NCI-H2029 treated with DMSO at 0.1 percent for 48 hours (cell line): ENCODE measurements around the gene CYSRT1.

Experiments
- DNase-seq: peaks from one replicate; lab custom pipeline; 2025; lab: John Stamatoyannopoulos, UW

Gene CYSRT1, protein sequence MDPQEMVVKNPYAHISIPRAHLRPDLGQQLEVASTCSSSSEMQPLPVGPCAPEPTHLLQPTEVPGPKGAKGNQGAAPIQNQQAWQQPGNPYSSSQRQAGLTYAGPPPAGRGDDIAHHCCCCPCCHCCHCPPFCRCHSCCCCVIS

GRCh38 chr9:137224830-137225694 is at the start of gene CYSRT1:
Gene CYSRT1 (plus strand): TSS chr9:137225174. CDS start chr9:137225622, 448 bp downstream.
- DNase-seq: no peak

GRCh38 chr9:137175345-137175961 is 49.5 kb upstream of the CYSRT1 start:
- DNase-seq: no peak

DNA sequence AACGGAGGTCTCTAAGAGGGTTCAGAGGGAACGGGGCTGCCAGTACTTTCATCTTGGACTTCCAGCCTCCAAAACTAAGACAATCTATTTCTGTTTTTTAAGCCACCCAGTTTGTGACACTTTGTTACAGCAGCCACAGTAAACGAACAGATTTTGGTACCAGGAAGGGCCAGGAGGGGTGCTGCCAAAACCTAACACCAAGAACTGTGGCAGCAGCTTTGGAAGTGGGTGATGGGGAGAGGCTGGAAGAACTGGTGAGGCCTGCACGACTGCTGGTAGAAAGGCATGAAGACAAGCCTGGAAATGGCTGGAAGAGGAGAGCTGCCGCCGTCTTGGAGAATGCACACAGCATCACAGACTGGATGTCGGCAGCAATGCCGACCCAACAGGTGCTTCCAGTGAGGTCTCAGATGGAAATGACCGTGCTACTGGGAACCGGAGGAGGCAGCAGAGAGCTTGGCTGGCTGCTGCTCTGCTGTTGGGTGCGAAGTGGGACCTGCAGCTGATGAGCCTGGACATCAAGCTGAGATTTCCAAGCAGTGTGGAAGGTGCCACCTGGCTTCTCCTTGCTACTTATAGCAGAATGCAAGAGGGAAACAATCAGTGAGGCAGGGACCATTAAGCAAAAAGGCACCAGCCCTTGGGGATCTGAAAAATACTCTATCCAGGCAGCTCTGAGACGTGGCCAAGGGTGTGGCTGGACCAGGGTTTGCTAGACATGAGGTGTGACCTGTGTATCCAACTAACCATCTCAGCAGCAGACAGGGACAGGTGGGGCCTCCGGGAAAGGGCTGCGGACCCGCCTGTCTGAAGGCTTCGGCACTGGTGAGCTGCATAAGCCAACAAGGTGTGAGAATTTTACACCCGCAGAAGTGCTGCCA is 48.4 kb upstream of the CYSRT1 start:
- no peak for DNase-seq

GRCh38 chr9:137178201-137178938 is 46.6 kb upstream of the CYSRT1 start:
- no peak for DNase-seq

DNA sequence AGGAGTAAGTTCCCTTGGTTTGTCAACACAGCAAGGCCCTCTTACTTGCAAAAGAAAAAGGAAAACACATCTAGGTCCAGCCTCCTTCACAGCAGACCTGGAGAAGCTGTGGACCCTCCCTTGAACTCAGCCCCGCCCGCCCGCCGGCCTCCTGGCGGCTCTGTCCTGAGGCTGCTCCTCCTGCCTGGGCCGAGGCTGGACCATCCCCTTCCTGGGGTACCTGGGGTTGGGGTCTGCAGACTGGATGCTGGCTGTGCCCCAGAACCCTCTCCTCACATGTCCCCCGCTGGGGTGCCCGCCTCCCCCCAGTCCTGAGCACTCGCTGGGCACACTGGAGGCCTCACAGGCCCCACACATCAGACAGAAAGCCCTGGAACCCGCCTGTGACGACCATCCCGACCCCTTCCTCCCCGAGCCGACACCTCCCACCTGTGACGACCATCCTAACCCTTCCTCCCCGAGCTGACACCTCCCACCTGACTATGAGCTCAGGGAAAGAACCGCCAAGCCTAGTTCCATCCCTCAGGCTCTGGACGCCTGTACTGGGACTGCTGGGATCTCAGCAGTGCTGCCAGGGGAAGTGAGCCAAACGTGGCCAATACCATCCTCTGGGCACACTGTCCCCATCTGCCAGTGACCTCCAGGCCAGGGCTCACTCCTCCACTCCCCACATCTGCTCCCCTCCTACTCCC is 45.9 kb upstream of the CYSRT1 start:
- no peak for DNase-seq

- no peak for DNase-seq
Measured at GRCh38 chr9:137179761-137180160, 45.2 kb upstream of the CYSRT1 start.

GRCh38 chr9:137180491-137180890 is 44.5 kb upstream of the CYSRT1 start:
- no peak for DNase-seq

- no peak for DNase-seq
Measured at GRCh38 chr9:137181680-137182079, 43.3 kb upstream of the CYSRT1 start.

DNA sequence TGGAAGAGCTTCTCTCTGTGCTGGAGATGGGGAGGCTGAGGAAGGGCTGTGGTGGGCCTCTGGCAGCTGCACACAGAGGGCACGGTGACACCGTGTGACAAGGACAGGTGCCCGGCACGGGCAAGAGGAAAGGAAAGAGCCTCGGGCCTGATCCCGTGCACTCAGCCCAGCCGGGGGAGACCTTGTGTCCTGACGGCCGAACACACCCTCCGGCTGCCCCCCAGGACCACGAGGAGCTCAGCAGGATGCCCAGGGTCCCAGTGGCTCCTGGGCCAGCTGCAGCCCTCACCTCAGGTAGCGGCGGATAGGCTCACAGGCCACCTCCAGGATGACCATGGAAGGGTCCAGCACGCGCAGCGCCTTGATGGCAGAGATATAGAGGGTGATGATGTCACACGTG is 42.1 kb upstream of the CYSRT1 start:
- DNase-seq: no peak

GRCh38 chr9:137183980-137184595 is 40.9 kb upstream of the CYSRT1 start:
- no peak for DNase-seq

DNA sequence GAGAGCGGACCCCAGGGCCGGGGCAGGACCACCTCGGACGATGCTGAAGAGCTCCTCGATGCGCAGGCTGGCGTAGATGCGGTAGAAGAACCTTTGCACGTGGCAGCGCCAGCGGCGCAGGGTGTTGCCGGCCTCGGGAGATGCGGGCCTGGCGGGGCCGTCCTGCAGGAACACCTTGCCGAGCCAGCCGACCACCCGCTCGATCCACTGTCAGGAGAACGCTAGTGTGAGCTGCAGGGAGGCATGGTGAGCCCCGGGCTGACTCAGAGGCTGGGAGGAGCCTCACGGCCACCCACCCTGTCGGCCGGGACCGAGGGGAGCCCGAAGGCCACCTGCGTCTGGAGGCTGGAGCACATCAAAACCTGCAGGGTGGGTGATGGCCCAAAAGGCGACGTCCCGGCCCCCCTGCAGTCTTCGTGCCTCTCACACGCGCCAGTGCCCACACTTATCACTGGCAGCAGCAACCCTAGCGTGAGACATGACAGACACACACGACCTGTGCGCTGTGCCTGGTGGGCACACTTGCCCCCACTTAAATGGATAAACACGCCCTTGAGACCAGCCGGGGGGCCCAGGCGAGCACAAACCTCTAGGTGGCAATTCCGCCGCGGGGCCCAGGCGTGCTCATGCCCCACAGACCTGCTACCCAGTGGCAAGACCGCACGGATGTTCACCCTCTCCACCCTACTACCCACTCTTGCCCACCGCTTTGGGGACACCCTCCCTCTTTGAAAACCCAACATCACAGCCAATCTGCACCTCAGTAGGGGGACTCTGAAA is 39.9 kb upstream of the CYSRT1 start:
- DNase-seq: no peak

- DNase-seq: no peak
Measured at GRCh38 chr9:137185921-137186320, 39.1 kb upstream of the CYSRT1 start.

DNA sequence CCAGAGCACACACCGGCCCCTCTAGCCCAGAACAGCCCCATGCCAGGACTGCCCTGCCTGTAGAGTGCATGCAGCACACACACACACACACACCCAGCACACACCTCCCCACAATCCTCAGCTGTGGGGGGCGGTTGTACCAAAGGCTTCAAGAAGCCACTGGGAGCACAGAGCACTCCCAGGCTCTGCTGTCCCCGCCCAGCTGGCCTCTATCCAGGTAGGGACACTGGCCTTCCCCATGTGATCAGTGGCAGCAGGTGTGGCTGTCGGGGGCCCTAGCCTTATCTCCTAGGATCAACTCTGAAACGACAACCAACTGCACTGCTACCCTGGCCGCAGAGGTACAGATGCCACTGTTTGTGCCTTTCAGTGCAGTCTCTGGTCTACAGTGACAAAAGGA is 38.6 kb upstream of the CYSRT1 start:
- DNase-seq: no peak

DNA sequence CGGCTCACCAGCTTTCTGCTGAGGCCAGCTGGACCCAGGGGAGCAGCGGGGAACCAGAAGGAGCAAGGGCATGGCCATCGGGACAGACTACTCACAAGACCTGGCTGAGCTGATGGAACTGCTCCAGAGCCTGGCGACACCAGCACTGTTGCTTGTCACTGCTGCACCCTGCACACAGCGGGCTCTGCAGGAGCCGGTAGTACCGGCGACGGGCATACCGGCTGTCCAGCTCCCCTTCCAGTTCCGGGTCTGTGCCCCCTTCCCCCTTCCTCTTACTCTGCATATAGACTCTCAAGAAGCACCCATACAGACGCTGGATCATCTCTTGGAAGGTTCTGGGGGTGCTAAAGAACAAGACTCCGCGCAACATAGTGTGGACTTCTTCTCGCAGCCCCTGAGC is 37.6 kb upstream of the CYSRT1 start:
- DNase-seq: no peak

DNA sequence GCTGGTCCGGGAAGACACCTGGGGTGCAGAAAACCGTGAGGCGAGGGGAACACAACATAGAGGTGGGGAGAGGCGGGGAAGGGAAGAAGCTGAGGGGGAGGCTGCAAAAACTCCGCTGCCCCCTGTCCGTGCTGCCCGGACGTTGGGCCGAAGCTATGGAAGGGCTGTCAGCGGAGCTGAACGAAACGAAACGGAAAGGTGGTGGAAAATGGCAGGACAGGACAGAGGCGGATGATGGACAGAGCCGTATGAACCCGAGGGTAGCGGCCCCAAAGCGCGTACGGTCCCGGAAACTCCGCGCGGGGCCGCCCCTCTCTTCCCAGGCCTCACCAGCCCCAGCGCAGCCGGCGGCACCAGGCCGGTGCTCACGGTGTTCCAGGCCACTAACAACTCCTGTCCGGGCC is 36.9 kb upstream of the CYSRT1 start:
- no peak for DNase-seq

- DNase-seq: peak; percentile 46
Measured at GRCh38 chr9:137188490-137189296, 36.3 kb upstream of the CYSRT1 start, which contains the start of the genes ANAPC2 and SSNA1. Gene ANAPC2 (minus strand): TSS chr9:137188560. CDS start chr9:137188532, 28 bp downstream. Gene SSNA1 (plus strand): TSS chr9:137188676. CDS start chr9:137188727, 51 bp downstream.

DNA sequence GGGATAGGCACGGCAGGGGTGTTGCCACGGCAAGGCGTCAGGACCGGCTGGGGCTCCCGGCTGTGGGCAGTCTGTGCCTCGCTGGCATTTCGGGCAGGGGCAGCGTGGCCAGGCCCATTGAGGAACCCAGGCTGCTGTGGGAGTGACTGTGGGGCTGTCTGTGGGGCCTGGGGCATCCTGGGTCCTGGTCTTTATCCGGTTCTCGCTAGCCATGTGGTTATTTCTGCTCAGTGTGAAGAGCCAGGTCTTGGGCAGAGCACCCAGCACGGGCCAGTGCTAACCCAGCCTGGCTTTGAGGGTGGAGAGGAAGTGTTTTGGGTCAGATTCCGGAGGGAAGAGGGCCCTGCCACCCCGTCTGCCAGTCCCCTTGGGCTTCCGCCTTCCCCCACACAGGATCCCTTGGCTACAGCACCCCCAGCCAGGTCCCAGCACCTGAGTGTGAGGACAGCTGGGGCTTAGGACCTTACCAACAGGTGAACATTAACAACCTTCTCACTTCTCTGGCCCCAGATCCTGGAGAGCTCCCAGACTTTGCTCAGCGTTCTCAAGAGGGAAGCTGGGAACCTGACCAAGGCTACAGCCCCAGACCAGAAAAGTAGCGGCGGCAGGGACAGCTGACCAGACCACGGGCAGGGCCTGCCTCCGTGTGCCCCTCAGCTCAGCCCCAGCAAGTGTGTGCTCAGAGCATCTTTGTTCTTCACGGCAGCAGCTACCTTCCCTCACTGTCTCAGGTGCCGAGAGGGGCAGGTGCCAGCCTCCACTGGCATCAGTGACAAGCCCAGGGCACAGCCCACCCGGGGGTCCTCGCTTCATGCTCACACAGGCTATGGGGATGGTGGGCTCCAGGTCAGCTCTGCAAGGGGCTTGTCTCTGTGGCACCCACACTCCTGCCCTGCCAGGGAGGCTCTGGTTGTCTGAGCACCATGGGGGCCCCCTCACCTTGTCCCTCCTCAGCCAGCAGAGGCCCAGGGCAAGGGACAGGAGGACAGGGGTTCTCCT is 35.4 kb upstream of the CYSRT1 start:
- no peak for DNase-seq
